GM21360 (cell line): Measurements from ENCODE around the gene ARL8B.

Experiments
- ATAC-seq: cut with Tn5 transposase; IDR thresholded peaks from one replicate; pipeline ENCODE4 v1.9.1; 2021; ENCODE audit warnings: mild to moderate bottlenecking, moderate library complexity; ENCODE audit not compliant: unreplicated experiment

The ARL8B gene

GRCh38 chr3:5205165-5205941, 83.3 kb downstream of the ARL8B start:
- ATAC-seq = peak; percentile 98

GRCh38 chr3:5210926-5211325, 88.8 kb downstream of the ARL8B start:
- ATAC-seq = no peak

- ATAC-seq = no peak
Measured at GRCh38 chr3:5212628-5213573, 90.8 kb downstream of the ARL8B start.

DNA sequence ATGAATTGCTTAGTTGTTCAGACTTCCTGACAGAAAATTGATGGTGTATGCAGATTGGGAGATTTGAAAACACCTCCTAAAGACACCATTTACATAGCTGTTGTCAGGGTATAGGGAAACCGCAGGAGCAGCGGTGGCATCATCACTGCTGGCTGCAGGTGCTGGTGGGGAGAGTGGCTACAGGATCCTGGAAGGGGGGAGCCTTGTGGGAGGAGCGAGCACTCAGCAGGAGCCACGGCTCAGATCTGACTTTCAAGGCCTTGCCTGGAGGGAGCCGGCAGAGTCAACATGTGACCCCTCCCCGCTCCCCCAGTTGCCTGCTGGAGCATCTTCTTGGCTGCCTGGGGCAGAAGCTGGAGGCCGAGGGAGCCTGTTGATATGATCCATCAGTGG, 91.5 kb downstream of the ARL8B start:
- ATAC-seq = no peak

DNA sequence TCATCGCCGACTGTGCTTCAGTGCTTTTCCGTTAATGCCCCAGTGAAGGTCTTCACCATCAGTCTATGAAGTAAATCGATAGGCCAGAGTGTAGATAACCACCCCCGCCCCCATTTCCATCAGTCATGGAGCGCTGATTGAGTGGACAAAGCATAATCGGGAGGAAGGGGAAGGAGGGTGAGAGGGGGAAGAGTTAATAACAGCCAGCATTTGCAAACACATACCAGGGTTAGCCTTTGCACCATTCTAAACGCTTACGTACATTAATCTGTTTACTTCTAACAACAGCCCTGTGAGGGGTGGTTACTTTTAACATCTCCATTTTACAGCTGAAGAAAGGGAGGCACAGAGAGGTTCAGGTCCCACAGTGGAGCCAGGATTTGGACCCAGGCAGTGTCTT, 92.3 kb downstream of the ARL8B start:
- ATAC-seq = no peak

DNA sequence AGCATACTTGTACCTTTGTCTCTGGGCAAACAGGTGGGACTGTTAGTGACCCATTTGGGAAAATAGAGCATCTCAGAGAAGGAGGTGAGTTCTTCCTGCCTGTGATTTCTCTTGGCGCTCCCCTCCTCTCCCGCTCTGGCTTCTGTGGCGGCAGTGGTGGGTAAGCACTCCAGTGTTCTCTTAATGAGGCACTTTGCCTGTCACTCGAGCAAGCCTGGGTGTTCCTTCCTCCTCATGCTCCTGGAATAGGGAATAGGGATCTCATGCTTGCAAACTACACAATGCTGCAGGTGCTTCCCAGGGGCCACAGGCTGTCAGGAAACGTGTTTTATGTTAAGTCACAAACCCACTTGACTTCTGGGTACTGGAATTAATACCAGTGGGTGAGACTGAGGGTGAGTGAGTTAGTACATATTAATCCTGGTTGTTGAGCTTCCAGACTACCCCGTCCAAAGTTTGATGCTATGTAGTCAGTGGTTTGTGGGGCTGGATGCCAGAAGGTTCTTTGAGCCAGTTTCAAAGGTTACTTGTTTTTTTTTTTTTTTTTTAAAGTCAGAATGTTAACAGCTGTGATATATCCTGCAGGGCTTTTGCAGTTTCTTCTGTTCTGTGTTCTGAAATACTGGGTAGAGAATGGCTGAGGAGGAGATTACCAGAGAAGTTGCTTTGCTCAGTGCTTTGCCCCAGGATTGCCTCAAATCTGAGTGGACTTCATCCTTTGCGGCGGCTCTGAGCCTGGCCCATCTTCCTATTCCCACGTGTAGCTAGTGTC, 95.9 kb downstream of the ARL8B start:
- no peak for ATAC-seq

GRCh38 chr3:5218815-5219214, 96.7 kb downstream of the ARL8B start:
- no peak for ATAC-seq

GRCh38 chr3:5219216-5219615, 97.1 kb downstream of the ARL8B start:
- ATAC-seq = no peak

- ATAC-seq = no peak
Measured at GRCh38 chr3:5220193-5220592, 98.1 kb downstream of the ARL8B start.

- ATAC-seq = no peak
Measured at GRCh38 chr3:5220667-5221431, 98.8 kb downstream of the ARL8B start.

DNA sequence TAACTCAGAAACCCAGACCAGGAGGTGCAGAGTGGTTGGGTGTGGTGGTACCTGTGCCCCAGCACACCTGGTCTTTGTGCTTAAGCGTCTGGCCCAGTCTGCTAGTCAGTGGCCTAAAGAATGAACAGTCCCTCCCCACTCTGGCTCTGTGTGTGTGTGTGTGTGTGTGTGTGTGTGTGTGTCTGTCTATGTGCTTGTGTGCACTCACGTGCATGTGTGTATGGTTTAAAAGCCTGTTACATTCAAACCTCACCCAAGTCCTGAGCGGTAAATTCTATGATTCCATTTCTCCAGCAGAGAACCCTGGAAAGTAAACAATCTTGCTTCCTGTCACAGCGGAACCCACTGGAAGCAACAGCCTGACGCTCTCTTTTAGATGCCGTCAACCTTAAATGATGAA, 99.6 kb downstream of the ARL8B start:
- ATAC-seq = no peak

DNA sequence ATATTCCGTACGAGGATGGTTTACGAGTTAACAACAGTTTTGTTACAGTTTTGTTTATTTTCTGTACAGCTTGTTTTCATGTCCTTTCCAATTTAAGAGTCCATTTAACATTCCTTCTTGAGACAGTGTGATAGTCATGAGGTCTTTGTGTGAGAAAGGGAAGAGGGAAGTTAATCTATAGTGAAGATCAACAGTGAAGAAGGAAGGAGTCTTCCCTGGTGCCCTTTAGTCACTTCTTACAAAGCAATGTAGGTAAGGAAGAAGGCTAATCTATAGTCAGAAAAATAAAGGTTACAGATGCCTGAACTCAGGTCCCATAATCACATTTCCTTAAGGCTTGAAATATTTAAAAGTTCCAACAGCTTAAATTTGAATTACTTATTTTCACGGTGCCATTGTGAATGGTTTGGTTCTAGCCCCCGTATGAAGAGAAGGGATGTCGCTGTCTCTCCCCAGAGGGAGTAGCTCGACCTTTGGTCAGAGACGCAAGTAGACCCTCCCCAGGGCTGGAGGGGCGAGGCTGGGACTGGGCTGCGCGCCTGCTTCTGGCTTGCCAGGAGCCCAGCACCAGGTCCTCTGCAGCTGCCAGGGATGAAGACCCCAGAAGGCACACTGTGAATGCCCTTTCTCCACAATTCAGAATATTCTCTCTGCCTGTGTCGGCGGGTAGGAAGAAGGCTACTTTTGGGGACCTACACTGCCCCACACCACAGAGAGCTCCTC, 100.4 kb downstream of the ARL8B start:
- ATAC-seq = no peak

- no peak for ATAC-seq
Measured at GRCh38 chr3:5226783-5227182, 104.7 kb downstream of the ARL8B start.

DNA sequence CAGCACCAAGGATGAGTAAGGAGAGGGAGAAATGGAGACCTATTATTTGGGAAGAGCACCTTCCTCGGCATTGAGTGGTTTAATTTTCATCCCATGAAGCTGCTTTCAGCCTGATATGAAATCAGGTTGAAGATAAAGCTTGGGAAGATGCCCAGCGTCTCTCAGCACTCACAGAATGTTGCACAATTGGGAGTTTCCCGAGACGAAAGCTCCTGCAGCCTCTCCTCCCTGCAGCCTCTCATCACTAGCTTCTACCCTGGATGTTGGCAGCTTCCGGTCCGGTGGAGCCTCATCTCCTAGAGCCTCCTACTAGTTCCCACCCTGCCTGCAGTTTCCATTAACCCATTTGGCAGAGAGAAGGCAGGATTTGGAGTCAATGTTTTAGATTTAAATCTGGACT, 105.7 kb downstream of the ARL8B start:
- ATAC-seq = no peak

DNA sequence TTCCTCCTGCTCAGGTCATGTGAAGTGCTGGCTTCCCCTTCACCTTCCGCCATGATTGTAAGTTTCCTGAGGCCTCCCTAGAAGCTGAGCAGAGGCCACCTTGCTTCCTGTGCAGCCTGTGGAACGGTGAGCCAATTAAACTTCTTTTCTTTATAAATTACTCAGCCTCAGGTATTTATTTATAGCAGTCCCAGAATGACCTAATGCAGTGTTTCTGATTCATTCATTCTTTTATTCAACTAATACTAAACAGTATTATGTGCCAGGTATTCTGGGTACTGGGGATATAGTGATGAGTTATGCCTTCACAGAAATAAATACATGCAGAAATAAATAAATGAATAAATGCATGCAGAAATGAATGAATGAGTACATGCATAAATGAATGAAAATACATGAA, 107.3 kb downstream of the ARL8B start:
- no peak for ATAC-seq
